B cell (primary cell): Measurements from ENCODE around the gene PUS3. TPM values are rescaled to one million over a fixed set of nuclear protein-coding genes. Genes with fewer than 3 reads are reported as not detected.

ENCODE experiments used
- ATAC-seq: fragments of 200-7000 bp; cut with Tn5 transposase; one replicate; pipeline ENCODE4 v1.10.0; 2021; ENCODE audit warnings: low read depth, mild to moderate bottlenecking, moderate number of reproducible peaks, moderate library complexity
- CTCF ChIA-PET: fragments of 350-600 bp; sonication (Branson Sonifier 250); formaldehyde crosslinking; loops from one replicate; lab custom pipeline; 2021; ENCODE audit warnings: antibody characterized with exemption, inconsistent platforms; lab: Charles Lee
- POLR2A ChIA-PET: fragments of 350-600 bp; sonication (Branson Sonifier 250); formaldehyde crosslinking; loops from one replicate; lab custom pipeline; 2021; ENCODE audit warnings: antibody characterized with exemption; lab: Charles Lee
- DNase-seq: peaks from one replicate; pipeline ENCODE4 v3.0.0; 2013
- H2AFZ ChIP-seq: 2 replicates; pipeline ENCODE4 v1.6.1; 2012; ENCODE audit warnings: mild to moderate bottlenecking, low read depth, low read length; ENCODE audit not compliant: insufficient read depth, poor library complexity, severe bottlenecking
- H3K27ac ChIP-seq, 2 donors: 1 replicate in 1 of 2; 2 replicates in 1 of 2; pipeline ENCODE4 v1.5.1; 2012 to 2013; ENCODE audit warnings: low read length in 2 of 2, mild to moderate bottlenecking in 2 of 2, moderate library complexity in 1 of 2
- H3K27me3 ChIP-seq, 4 experiments: fragments of 200-600 bp in 1 of 4; sonication (generic) in 1 of 4; replicated peaks in 1 of 4; 1 replicate in 2 of 4; 2 replicates in 2 of 4; pipeline versions ENCODE4 v1.6.1 to v1.7.0; 2013 to 2016; ENCODE audit warnings: low read length in 3 of 4, mild to moderate bottlenecking in 2 of 4, mixed read lengths in 1 of 4, moderate library complexity in 1 of 4; ENCODE audit not compliant: insufficient read depth in 4 of 4, control insufficient read depth in 3 of 4; ENCODE audit errors: control extremely low read depth in 1 of 4
- H3K36me3 ChIP-seq, 2 experiments: replicated peaks in 1 of 2; 1 replicate in 1 of 2; 2 replicates in 1 of 2; pipeline versions ENCODE4 v1.6.1 to v1.7.1; 2013; ENCODE audit warnings: low read length in 1 of 2; ENCODE audit not compliant: insufficient read depth in 2 of 2, control insufficient read depth in 1 of 2; ENCODE audit errors: control extremely low read depth in 1 of 2, extremely low read depth in 1 of 2
- H3K4me1 ChIP-seq, 2 donors: fragments of 200-600 bp in 1 of 2; sonication (generic) in 1 of 2; 1 replicate in 1 of 2; 2 replicates in 1 of 2; pipeline versions ENCODE4 v1.5.1 to v1.6.1; 2013 to 2017; ENCODE audit warnings: low read length in 2 of 2; ENCODE audit not compliant: control insufficient read depth in 2 of 2, insufficient read depth in 2 of 2
- H3K4me2 ChIP-seq: replicated peaks from 2 replicates; pipeline ENCODE3; 2012; ENCODE audit warnings: mild to moderate bottlenecking, low read depth, low read length; ENCODE audit not compliant: poor library complexity, severe bottlenecking
- H3K4me3 ChIP-seq, 5 experiments: fragments of 200-600 bp in 1 of 5; sonication (generic) in 1 of 5; 1 replicate in 3 of 5; 2 replicates in 2 of 5; pipeline versions ENCODE4 v1.5.1 to v1.7.0; 2011 to 2016; ENCODE audit warnings: low read length in 4 of 5, mild to moderate bottlenecking in 4 of 5, low read depth in 2 of 5, control low read depth in 1 of 5, moderate library complexity in 1 of 5; ENCODE audit not compliant: insufficient read depth in 1 of 5; ENCODE audit errors: control extremely low read depth in 1 of 5, extremely low read depth in 1 of 5
- H3K79me2 ChIP-seq: fragments of 200-600 bp; sonication (generic); one replicate; pipeline ENCODE4 v1.6.0; 2016; ENCODE audit warnings: low read length; ENCODE audit not compliant: control insufficient read depth, insufficient read depth
- H3K9ac ChIP-seq: fragments of 200-600 bp; sonication (generic); 2 replicates; pipeline ENCODE4 v1.6.1; 2017; ENCODE audit warnings: mild to moderate bottlenecking, low read length, moderate library complexity
- H3K9me3 ChIP-seq, 3 donors: one replicate each; pipeline versions ENCODE4 v1.6.1 to v1.7.1; 2013; ENCODE audit warnings: low read length in 2 of 3; ENCODE audit not compliant: control insufficient read depth in 2 of 3, insufficient read depth in 1 of 3; ENCODE audit errors: control extremely low read depth in 1 of 3
- H4K20me1 ChIP-seq: 2 replicates; pipeline ENCODE4 v1.6.0; 2012; ENCODE audit warnings: mild to moderate bottlenecking, low read length; ENCODE audit not compliant: insufficient read depth, control insufficient read depth, poor library complexity, severe bottlenecking
- H3K27ac Mint-ChIP-seq: one replicate; pipeline ENCODE4 v1.8.0; 2021; ENCODE audit warnings: mixed read lengths
- H3K27me3 Mint-ChIP-seq: one replicate; pipeline ENCODE4 v1.8.0; 2021; ENCODE audit warnings: mixed read lengths
- H3K4me1 Mint-ChIP-seq: one replicate; pipeline ENCODE4 v1.8.0; 2021; ENCODE audit warnings: mixed read lengths
- H3K4me3 Mint-ChIP-seq: one replicate; pipeline ENCODE4 v1.8.0; 2021; ENCODE audit warnings: mixed read lengths
- H3K9me3 Mint-ChIP-seq: one replicate; pipeline ENCODE4 v1.8.0; 2022; ENCODE audit warnings: mixed read lengths; ENCODE audit not compliant: insufficient read depth
- CTCF ChIP-seq: fragments of 200-600 bp; IDR thresholded peaks from one replicate; pipeline ENCODE4 v1.8.0; 2022; ENCODE audit warnings: antibody characterized with exemption, mild to moderate bottlenecking
- EZH2 ChIP-seq: IDR thresholded peaks from 2 replicates; pipeline ENCODE4 v1.6.1; 2012; ENCODE audit warnings: borderline replicate concordance, low read depth, mild to moderate bottlenecking, moderate library complexity, low read length; ENCODE audit not compliant: insufficient read depth, poor library complexity, severe bottlenecking
- WGBS: methylation state at CpG from one replicate; pipeline ENCODE4 v1.1.5; 2013; ENCODE audit warnings: missing lambda C conversion rate; ENCODE audit not compliant: insufficient coverage; 5-methylcytosine and 5-hydroxymethylcytosine counted together
- intact Hi-C: fragments of 100-400 bp; cut with micrococcal nuclease; formaldehyde crosslinking; loops from one replicate; pipeline ENCODE4 v1.10.0; 2022
- polyA plus RNA-seq: library from polyadenylated mRNA; depleted of rRNA; stranded (reverse); fragments of >200 nt; gene quantifications from 2 replicates; pipeline ENCODE4 v1.2.3, GENCODE V29; 2012
- total RNA-seq, 2 donors: library from RNA; stranded (reverse); fragments of 120-200 nt in 1 of 2; gene quantifications; 1 replicate in 1 of 2; 2 replicates in 1 of 2; pipeline versions ENCODE4 v1.2.3 to v1.2.4, GENCODE V29; 2013 to 2022

Gene PUS3
- total and polyA plus RNA-seq, 2 donors (not counting 1 experiment from before 2014, with no cell fraction given): 2.7 to 8.1 TPM

- intact Hi-C loops: loop anchor here (2.0 kb wide), 1 partner anchor 557 kb away; no protein-coding TSS in a partner anchor
- POLR2A ChIA-PET: no interaction called here
Observed at GRCh38 chr11:125923633-125924032, 20.6 kb upstream of the PUS3 start.

More at GRCh38 chr11:125923633-125924032, 20.6 kb upstream of the PUS3 start:
- Histone ChIP-seq H2AFZ (no peak overlapping the region), H3K4me1 (no peaks in the 10 kb centered on the region), H3K4me3 (no peak overlapping the region), H3K4me2 (no peak overlapping the region), H3K27me3 (peaks cover 0 to 11% (median 0%) of the 10 kb centered on the region in 4 experiments), H3K79me2 (no peaks in the 10 kb centered on the region), H3K9me3 (no peaks in the 10 kb centered on the region), H3K27ac (no peak overlapping the region), H3K9ac (no peak overlapping the region), H4K20me1 (no peaks in the 10 kb centered on the region), H3K36me3 (no peaks in the 10 kb centered on the region)
- H3K27me3 Mint-ChIP-seq: peaks cover 43% of the 10 kb centered on the region
- no peak overlapping the region for H3K4me3 Mint-ChIP-seq
- 79% methylated on average over 6 of the region's 8 CpGs for WGBS
- no peaks in the 10 kb centered on the region for H3K9me3 Mint-ChIP-seq
- TF ChIP-seq EZH2: no peak
- no peak for TF ChIP-seq CTCF
- H3K4me1 Mint-ChIP-seq: peaks cover 2% of the 10 kb centered on the region
- no peak for DNase-seq
- ATAC-seq: no peak
- CTCF ChIA-PET: interaction anchor here (0.7 to 3.4 kb wide), 5 partner anchors 20 to 1279 kb away, joined by 3 to 29 read pairs (median 4); partner anchors contain the start of gene PUS3
- no peak overlapping the region for H3K27ac Mint-ChIP-seq
